HG03097 (cell line): Measurements from ENCODE around the gene APOE.
"Not testable (repeated sequence)": the region's sequence is repeated elsewhere in the genome, so short reads cannot be mapped to it uniquely, and the experiment has no call there.

Experiments used
- ATAC-seq: cut with Tn5 transposase; IDR thresholded peaks from one replicate; pipeline ENCODE4 v1.9.1; 2021; ENCODE audit not compliant: unreplicated experiment, low FRiP score

APOE gene

DNA sequence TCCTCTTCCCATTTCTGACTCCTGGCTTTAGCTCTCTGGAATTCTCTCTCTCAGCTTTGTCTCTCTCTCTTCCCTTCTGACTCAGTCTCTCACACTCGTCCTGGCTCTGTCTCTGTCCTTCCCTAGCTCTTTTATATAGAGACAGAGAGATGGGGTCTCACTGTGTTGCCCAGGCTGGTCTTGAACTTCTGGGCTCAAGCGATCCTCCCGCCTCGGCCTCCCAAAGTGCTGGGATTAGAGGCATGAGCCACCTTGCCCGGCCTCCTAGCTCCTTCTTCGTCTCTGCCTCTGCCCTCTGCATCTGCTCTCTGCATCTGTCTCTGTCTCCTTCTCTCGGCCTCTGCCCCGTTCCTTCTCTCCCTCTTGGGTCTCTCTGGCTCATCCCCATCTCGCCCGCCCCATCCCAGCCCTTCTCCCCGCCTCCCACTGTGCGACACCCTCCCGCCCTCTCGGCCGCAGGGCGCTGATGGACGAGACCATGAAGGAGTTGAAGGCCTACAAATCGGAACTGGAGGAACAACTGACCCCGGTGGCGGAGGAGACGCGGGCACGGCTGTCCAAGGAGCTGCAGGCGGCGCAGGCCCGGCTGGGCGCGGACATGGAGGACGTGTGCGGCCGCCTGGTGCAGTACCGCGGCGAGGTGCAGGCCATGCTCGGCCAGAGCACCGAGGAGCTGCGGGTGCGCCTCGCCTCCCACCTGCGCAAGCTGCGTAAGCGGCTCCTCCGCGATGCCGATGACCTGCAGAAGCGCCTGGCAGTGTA is 2.7 kb downstream of the APOE start:
- no peak for ATAC-seq

GRCh38 chr19:44908836-44909261 is 3.3 kb downstream of the APOE start:
- ATAC-seq = no peak

DNA sequence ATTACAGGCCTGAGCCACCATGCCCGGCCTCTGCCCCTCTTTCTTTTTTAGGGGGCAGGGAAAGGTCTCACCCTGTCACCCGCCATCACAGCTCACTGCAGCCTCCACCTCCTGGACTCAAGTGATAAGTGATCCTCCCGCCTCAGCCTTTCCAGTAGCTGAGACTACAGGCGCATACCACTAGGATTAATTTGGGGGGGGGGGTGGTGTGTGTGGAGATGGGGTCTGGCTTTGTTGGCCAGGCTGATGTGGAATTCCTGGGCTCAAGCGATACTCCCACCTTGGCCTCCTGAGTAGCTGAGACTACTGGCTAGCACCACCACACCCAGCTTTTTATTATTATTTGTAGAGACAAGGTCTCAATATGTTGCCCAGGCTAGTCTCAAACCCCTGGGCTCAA is 4.2 kb downstream of the APOE start:
- no peak for ATAC-seq

GRCh38 chr19:44911896-44912295 is 6.3 kb downstream of the APOE start:
- not testable (repeated sequence) for ATAC-seq

DNA sequence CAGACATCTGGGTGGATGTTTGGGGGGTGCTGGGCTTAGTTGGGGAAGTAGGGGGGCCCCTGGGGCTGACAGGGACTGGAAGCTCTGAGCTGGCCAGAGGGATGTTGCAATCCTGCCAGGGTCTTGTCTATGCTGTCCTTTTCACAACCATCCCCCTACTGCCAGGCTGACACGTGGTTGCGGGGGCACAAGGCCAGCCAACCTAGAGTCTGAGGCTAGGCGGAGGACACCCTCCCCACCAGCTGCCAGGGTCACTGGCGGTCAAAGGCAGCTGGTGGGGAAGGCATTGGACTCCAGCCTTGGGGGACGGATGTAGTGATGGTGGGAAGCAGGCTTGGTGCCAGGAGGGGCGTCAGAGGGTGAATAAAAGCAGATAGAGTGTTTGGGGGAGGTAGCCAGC is 7.3 kb downstream of the APOE start:
- ATAC-seq = no peak

DNA sequence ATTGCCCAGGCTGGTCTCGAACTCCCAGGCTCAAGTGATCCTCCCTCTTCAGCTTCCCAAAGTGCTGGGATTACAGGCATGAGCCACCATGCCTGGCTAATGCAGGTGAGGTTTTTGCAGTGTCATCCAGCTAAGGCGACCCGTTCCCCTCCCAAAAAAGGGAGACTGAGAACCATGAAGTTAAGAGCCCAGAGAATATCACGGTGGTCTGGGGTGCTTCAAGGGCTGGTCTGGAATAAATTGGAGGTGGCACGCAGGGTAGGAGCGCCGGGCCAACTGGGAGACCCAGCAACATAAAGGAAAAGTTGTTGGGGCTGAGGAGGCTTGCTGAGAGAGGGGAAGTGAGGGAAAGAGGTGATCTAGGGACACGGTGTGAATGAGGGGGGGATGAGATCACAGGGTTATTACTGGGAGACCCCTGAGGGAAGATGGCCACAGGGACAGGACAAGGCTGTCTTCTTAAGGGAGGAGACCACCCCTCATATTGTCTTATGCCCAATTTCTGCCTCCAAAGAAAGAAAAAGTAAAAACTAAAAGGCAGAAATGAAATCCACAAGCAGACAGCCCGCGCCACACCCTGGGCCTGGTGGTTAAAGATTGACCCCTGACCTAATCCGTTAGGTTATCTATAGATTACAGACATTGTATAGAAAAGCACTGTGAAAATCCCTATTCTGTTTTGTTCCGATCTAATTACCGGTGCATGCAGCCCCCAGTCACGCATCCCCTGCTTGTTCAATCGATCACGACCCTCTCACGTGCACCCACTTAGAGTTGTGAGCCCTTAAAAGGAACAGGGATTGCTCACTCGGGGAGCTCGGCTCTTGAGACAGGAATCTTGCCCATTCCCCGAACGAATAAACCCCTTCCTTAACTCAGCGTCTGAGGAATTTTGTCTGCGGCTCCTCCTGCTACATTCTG is 8.2 kb downstream of the APOE start:
- ATAC-seq = not testable (repeated sequence)

DNA sequence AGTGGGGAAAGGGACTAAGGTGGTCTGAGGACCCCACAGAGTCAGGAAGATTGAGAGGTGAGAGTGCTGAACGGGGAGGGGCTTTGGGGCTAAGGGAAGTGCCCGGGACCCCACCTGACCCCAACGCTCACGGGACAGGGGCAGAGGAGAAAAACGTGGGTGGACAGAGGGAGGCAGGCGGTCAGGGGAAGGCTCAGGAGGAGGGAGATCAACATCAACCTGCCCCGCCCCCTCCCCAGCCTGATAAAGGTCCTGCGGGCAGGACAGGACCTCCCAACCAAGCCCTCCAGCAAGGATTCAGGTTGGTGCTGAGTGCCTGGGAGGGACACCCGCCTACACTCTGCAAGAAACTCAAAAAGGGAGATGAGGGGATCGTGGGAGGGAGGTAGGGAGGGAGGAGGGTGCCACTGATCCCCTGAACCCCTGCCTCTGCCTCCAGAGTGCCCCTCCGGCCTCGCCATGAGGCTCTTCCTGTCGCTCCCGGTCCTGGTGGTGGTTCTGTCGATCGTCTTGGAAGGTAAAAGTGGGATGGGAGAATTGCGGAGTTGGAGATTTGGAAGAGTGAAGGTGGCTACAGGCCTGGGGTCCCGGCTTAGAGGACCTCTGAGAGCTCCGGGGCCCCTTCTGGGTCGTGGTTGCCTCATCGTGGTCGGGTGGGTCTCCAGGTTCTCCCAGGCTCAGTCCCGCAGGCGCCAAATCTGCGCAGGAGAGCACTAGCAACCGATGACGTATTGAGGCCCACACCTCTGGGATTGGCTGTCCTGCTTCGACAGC is 9.0 kb downstream of the APOE start, which contains the start of gene APOC1:
APOC1 (plus strand) TSS at position 176 of the 774 bp plus-strand sequence; CDS start at position 460, 284 bp downstream.
- ATAC-seq = not testable (repeated sequence)

- ATAC-seq = no peak
Measured at GRCh38 chr19:44924243-44924725, 18.7 kb downstream of the APOE start.

GRCh38 chr19:44925114-44925891 is 19.7 kb downstream of the APOE start:
- ATAC-seq = no peak

GRCh38 chr19:44926245-44927077 is 20.9 kb downstream of the APOE start:
- ATAC-seq = not testable (repeated sequence)

DNA sequence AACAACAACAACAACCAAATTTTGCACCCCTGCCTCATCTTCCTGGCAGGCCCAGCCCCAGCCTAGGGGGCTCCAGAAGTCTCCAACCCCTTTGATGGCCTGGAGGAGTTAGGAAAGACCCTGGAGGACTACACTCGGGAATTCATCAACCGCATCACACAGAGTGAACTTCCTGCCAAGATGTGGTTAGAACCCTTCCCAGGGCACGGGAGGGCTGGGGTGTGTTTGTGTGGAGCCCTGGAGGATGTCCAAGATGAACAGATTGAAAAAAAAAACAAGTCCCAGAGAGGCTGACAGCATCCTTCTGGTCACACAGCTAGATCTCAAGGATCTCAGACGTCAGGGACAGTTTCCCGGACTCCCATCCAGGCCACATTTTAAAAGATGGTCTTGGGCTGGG is 22.1 kb downstream of the APOE start:
- ATAC-seq = no peak

DNA sequence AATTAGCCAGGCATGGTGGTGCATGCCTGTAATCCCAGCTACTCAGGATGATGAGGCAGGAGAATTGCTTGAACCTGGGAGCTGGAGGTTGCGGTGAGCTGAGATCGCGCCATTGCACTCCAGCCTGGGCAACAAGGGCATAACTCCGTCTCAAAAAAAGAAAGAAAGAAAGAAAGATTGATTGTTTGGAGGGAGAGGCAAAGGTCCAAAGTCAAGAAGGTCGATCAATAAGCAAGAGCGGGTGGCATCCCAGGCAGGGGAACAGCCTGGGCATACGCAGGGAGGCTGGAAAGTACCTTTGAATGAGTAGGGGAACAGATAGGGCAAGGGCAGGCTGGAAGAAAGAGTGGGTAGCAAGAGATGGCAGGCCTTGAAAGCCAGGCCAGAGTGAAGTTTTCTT is 24.5 kb downstream of the APOE start:
- no peak for ATAC-seq

DNA sequence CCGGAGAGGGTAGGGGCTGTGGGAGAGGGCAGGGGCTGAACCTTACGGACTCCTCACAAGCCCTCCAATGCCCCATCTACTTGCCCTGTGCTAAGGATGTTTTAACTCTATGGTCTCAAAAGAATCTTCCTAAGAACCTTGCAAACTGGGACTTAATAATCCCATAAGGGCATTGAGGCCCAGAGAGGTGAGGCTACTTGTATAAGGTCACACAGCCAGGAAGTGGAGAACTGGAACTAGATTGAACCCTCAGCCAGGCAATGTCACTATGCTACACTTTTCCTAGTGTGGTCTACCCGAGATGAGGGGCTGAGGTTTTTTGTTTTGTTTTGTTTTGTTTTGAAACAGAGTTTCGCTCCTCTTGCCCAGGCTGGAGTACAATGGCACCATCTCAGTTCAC is 25.9 kb downstream of the APOE start:
- no peak for ATAC-seq

- no peak for ATAC-seq
Measured at GRCh38 chr19:44939668-44940067, 34.1 kb downstream of the APOE start.

DNA sequence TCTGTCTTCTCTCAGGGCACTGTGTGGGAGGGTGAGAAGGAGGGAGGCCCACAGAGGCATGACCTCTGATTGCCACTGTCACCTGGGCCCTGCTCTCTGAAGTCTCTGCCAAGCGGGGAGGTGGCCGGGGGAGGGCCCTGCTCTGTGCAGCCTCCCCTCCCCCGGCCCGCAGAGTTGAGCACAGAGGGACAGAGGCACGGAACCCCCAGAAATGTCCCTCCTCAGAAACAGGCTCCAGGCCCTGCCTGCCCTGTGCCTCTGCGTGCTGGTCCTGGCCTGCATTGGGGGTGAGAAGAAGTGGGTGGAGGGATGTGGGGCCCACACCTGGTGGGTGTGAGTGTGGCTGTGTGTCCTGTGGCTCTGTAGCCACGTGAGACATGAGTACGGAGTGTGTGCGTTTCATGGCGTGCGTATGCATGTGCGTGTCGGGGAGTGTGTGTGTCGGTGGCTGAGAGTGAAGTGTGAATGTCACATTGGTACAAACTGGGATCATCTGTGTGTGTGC is 36.5 kb downstream of the APOE start, which contains the start of gene APOC4:
APOC4 (plus strand) TSS at position 171 of the 505 bp plus-strand sequence; CDS start at position 212, 41 bp downstream.
- no peak for ATAC-seq

DNA sequence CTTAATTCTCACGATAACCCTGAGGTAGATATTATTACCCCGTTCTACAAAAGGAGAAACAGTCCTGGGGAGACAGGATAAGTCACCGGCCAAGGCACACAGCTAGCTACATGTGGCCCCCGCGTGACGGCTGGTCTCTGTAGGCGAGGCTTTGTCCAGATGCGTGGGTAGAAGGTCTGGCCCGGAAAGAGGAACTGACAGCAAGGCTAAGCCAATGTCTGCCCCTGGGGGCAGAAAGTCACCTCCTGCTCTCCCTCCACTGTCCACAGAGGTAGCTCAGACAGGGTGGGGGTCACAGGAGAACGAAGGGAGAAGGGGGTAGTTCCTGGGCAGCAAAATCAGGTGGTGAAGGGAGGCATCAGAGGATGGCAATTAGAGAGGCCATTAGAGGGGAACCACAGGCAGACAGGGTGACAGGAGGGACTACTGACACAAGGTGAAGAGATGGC is 38.2 kb downstream of the APOE start:
- ATAC-seq = no peak

DNA sequence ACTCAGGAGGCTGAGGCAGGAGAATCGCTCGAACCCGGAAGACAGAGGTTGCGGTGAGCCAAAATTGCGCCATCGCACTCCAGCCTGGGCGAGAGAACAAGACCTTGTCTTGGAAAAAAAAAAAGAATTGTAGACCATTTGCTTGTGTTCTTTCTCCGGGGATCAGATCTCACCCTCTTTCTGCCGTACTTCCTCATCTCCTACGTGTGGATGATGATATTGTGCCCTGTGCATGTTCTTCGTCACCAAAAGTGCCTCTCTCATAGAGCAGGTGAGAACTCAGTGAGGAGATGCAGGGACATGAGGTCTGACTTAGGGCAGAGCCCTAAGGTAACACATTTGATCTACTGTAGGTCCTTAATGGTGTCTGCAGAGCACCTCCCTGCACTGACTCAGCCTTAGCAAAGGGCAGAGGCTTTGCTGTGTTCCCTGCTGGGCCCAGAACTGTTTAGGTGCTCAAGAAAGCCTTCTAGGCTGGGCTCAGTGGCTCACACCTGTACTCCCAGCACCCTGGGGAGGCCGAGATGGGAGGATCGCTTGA is 41.5 kb downstream of the APOE start:
- no peak for ATAC-seq

GRCh38 chr19:44948237-44948636 is 42.6 kb downstream of the APOE start:
- ATAC-seq = no peak
